ENCODE measurements around the gene NET1.
"Not testable (repeated sequence)": the region's sequence is repeated elsewhere in the genome, so short reads cannot be mapped to it uniquely, and the experiment has no call there.

Gene NET1

DNA sequence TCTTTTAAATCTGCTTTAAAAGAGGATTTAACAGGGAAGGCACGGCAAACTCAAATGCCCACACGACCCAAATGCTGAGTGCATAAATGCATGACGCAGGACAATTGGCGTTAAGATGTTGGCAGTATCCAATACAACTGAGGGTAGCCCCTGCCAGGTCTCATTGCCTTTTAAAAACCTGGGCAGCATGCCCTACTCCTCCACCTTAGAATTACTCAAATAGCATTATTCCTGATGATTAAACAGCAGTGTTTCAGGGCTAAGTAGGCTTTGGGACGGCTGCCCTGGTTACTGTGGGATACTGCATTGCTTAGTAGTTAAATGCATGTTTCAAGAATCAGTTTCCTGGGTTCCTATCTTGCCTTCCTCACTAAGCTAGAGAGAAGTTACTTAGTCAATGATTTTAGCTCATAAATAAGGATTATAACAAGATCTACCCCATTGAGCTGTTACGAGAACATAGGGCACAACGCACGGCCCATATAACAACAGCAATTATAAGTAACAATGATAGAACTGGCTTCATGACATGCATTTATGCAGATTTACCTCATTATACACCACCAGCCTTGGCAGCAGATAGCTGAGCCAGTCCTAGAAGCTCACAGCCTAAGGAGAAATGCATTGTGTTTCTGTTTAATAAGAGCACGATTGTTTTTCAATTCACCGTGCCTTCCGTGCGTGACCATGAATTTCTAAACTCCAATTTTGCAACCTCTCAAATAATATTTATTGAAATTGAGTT, 15.6 kb upstream of the NET1 start:
- peak in 37 of 56 donors; percentile 3 to 86 (median 33) for DNase-seq

DNA sequence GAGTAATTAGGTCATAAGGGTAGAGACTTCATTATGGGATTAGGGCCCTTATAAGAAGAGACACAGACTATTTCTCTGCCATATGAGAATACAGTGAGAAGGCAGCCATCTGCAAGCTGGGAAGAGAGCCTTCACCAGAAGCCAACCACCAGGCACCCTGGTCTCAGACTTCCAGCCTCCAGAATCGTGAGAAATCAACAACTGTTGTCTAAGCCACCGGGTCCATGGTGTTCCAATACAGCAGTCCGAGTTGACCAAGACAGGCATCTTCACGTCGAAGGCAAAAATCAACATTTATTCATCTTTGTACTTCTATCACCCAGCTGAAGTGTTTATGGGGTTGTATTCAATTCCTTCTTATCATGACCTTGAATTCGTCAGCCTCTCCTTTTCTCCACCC, 13.0 kb upstream of the NET1 start:
- DNase-seq = no peak

DNA sequence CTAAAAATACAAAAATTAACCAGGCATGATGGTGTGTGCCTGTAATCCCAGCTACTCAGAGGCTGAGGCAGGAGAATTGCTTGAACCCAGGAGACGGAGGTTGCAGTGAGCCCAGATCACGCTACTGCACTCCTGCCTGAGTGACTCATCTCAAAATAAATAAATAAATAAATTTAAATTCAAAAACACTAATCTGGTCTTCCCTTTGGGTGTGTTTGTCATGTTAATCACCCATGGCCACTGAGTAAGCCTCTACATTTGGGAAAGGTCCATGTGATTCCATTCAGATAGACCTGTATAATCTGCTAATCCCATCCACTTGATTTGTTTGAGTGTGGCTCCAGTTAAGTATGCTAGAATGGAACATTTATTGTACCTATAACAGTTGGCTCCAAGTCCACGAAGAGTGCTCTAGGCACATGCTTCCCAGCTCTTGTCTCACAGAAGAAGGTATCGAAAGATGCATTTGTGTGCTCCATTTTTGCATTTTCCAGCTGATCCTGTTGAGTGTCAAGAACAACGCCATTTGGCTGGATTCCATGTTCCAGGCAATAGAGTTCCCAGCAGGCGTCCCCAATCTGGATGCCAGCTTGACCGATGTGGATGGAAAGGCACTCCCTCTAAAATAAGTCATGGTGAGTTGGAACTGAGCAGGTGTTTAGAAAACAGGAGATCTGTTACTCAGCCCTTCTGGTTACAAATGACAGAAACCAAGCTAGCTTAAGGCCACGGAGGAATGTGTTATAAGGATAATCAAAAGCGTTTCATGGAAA, 11.7 kb upstream of the NET1 start:
- DNase-seq = no peak

DNA sequence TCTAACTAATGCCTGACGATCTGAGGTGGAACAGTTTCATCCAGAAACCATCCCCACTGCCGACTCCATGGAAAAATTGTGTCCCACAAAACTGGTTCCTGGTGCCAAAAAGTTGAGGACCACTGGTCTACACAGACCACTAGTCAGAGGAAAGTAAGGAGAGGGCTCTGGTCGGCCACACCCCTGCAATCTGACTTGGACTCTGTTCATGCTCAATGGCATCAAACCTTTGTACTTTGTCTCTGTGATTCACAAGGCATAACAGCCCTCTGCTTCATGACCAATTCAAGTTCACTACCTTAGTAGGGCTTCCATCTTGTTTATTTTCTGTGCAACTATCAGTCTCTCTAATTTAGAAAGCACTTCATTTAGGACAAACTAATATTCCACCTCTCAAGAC, 9.6 kb upstream of the NET1 start:
- no peak for DNase-seq

DNA sequence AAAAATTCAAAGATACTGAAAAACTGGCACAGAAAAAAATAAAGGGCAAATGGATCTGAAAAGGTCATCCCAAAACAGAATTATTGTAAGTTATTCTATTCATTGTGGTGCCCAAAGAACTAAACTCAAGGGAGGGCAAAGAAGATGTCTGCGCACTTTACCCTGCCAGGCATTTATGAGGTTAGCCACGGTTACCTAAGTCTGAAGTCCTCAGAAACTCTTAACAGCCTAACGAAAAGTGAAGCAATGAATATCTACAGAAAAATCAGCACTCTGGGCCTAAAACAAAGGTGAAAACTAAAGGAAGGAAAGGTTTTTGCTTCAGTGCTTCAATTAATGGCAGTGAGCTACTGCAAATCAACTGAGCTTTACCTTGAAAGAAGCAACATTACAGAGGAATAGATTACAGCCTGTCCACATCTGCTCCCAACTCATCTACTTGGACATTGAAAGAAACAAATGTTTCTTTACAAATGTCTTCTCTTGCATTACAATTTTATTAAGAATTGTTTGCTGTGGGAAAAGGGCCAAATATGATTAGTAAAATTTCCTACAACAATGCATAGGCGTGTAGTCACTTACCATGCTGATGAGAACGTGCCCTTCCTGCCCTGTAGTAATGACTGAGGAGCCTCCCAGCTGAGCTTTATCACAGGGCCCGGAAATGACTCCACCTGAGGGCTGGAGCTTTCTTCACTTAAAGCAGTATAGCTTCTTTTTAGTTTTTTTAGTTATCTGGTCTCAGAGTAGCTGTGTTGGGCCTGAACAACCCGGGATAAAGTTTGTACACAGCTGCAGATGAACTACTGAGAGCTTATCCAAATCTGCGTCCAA, 7.9 kb upstream of the NET1 start, which contains the start of gene TUBAL3:
TSS of gene TUBAL3 (minus strand) at position 621 of the 834 bp plus-strand sequence. CDS start at position 585, 36 bp downstream.
- DNase-seq = no peak

DNA sequence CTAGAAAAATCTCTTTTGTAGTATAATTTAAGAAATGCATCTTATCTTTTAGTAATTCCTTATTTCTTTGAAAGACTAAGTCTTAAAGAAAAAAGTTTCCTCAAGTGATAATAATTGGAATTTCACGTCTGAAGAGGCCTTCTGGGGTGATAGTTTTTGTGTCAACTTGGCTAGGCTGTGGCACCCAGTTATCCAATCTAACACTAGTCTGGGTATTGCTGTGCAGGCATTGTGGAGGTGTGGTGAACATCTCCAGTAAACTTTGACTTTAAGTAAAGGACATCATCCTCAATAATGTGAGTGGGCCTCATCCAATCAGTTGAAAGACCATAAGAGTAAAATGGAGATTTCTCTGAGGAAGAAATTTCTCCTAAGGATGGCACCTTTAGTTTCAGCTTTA, 5.4 kb upstream of the NET1 start:
- DNase-seq = no peak

DNA sequence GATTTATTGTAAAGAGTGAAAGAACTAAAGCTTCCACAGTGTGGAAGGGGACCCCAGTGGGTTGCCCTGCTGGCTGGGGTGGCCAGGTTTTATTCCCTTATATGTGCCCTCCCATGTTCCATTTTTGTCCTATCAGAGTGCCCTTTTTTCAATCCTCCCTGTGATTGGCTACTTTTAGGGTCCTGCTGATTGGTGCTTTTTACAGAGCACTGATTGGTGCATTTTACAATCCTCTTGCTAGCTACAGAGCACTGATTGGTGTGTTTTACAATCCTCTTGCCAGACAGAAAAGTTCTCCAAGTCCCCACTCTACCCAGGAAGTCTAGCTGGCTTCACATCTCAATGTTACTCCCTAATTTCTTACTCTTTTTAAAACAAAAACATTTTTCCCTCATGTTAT, 1.6 kb upstream of the NET1 start:
- not testable (repeated sequence) for DNase-seq

DNA sequence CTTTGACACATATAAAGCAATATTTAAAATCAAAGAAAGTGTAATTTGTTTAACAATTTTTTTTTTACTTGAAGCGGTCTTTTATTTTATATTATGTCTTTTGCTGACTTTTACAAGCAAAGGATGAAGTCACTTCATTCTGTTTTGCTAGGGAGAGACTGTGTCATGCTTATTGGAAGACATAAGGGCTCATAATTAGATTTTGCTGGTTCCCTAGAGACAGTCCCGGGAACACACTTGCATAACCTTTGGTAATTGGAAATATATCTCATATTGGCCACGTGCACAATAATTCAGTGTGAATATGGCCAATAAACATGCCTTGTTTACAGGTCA, 448 bp upstream of the NET1 start:
- no peak for DNase-seq

DNA sequence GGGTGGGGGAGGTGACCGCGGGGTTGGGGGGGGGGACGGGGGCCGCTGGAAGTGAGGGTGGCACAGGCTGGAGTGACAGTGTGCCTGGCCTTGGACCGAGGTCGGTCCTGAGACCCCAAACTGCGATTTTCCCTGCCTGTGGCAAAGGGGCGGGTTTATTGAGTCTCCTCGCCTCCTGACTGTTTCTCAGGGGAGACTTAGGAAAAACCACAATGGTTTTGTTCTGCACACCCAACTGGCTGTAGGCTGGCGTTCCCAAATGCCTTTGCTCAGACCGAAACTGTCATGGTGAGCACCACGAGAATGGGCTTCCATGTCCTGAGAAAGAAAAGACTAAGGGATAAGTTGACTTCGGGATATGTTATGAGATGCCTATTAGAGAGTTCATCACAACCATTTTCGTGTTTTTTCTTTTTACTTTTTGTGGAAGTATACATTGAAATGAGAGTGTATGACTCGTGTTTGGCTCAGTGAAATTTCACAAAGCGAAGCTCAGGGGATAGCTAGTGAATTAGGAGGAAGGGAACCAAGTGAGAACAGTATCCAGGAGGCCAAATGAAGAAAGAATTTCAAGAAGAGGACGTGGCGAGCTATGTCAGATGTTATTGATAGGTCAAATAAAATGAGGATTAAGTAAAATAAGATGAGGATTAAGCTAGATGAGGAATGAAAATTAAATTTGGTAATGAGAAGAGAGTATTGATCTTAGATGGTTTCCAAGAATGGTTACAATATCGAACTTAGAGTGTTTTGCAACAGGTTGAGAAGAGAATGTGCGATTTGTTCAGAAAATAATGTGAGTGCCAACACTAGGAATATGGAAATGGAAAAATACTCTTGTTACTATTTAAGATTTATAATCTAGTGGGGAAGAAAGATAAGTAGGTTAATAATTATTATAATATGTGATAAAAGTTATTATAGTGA, 918 bp downstream of the NET1 start:
- peak in 9 of 56 donors; percentile 16 to 54 (median 26) for DNase-seq

DNA sequence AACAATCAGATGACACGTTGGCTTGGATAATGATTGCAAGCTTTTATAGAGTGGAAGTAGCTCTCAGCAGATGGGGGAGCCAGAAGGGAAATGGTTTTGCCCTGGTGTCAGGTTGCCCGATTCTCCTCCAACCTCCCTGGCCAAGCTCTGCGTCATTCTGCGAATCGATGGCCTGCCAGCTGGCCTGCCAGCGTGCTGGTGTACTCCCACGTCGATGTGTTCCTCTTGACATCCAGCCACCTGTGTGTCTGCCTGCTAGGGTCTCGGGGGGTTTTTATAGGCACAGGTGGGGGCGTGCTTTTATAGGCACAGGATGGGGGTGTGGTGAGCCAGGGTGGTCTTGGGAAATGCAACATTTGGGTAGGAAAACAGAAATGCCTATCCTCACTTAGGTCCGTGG, 4.6 kb downstream of the NET1 start:
- no peak for DNase-seq

DNA sequence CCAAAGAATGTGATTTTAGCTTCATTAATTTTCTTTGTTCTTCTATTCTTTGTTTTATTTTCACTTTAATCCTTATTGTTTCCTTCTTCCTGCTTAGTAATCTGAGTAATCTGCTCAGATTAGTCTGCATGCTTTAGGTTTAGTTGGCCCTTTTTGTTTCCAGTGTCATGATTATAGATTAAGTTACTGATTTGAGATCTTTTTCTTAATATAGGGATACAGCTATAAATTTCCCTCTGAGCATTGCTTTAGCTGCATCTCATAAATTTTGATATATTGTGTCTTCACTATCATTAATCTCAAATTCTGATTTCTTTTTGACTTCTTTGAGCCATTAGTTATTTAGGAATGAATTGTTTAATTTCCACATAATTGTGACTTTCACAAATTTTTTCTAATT, 6.2 kb downstream of the NET1 start:
- DNase-seq = no peak

DNA sequence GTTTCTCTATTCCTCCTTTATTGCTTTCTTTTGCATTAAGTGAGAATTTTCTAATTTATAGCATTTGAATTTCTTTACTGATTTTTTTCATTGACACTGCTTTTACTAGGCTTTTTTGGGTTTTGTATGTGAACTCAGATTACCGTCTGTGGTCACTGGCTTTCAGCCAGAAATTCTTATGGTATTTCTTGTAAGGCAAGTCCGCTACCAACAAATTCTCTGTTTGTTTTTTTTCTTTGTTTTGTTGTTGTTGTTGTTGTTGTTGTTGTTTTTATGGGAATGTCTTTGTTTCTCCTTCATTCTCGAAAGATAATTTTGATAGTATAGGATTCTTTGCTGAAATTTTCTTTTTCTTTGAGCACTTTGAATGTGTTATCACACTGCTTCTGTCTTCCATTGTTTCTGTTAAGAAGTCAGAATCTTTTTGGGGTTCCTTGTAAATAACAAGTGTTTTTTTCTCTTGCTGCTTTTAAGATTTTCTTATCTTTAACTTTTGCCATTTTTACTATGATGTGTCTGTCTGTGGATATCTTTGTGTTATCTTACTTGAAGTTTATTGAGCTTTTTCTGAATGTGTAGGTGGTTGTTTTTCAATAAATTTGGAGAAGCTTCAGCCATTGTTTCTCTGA, 7.2 kb downstream of the NET1 start:
- DNase-seq = no peak

DNA sequence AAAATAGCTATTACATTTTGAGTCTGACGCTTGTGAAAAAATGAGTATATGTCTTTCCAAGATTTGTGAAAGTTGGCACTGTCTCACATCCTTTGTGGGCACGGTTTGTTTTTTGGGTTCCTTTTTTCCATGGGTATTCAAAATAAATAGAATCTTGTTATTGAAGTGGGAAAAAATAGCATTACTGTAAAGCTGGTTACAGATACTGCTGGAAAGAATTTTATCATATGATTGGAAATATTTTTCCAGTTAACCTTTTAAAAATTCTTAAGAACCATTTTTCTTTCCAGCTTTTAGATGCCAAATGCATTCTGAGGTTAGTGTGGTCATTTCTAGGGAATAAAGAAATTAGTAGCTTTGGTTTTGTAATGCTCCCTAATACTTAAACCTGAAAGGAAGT, 11.4 kb downstream of the NET1 start:
- no peak for DNase-seq

DNA sequence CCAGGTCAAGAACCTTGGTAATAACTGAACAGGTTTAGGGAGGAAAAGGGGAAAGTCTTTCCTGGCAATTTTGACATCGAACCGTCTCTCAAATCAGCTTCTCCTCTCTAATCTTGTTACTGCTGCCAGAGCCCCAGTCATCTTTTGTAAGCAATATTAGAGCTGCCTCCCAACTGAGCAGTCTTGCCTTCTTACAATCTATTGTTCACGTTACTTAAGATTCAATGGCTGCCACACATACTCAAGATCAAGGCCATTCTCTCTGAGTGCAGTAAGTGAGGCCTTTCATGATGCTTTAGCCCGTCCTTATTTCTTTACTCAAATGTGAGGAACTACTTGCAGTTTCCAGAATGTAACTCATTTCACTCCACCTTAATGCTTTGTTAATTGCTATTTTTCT, 12.4 kb downstream of the NET1 start:
- DNase-seq = no peak

DNA sequence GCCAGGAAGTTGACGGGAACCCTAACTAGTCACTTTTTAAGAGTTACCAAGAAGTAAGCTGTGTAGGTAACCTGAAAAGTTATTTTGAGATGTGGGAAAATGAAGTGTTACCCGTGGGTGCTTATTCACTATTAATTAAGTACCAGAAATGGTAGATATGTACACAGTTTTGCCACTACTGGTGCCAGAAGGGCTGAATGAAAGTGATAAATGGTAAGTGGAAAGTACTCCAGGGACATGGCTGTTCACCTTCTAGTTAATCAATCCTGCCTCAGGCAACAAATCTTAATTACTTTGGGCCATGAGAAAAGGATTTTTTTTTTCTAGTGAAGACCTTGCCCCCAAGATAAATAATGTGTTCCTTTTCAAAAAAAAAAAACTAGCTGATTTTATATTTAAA, 15.8 kb downstream of the NET1 start:
- DNase-seq = no peak

DNA sequence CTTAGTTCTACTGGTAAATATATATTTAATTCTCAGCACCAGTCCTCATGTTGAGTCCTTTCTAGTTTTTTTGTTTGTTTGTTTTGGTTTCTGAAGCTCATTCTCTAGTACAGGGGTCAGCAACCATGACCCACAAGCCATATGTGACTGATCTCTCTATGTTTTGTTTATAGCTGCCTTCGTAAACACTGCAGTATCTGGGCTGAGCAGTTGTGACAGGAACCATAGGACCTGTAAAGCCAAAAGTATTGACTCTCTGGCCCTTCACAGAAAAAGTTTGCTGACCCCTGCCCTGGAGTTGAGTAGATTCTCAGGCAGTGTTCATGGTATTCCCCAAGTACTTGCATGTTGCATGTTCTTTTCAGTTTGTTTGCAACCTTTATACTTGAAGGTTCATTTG, 20.8 kb downstream of the NET1 start:
- no peak for DNase-seq

DNA sequence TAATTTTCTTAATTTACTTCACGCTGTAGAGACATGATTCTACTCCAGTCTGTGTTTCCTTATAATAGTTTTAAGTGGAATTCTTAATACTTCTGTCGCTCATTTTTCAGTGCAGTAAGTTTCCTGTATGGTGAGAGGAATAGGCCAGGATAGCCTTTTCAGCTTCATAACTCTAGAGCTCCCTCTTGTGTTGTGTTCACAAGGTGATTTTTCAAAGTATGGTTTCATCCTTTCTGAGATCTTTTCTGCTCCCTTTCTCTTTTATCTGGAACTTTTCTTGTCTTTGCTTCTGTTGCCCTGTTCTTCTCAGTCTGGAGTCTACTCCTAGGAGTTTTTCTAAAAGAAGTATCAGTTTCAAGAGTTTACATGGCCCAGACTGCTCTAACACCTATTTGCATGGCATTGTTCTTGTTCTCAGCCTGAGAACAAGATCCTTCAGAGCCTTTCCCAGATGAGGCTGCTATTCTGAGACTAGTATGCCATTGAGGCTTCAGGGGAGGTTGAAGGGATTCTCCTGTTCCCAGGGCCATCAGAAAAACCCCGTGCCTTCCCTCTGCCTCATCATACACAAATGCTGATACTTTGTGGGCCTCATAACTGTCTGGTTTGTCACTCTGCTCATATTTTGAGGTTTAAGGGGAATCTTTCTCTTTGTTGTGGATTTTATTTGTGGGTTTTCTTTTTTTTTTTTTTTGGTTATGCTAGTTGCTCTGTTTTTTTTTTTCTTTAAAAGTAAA, 21.8 kb downstream of the NET1 start:
- no peak for DNase-seq

DNA sequence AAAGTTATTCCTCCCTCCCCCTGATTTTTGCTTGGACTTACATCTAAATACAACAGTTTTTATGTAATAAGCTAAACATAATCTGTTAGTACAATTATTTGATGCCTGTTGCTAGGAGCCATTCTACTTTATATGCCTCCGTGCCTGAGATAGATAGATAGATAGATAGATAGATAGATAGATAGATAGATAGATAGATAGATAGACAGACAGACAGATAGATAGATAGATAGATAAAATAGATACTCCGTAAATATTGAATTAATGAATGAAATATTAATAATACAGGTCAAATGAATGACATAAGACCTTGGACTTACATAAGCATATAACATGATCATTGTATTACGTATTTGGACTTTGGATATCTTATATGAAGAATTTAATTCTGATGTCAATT, 23.0 kb downstream of the NET1 start:
- no peak for DNase-seq

DNA sequence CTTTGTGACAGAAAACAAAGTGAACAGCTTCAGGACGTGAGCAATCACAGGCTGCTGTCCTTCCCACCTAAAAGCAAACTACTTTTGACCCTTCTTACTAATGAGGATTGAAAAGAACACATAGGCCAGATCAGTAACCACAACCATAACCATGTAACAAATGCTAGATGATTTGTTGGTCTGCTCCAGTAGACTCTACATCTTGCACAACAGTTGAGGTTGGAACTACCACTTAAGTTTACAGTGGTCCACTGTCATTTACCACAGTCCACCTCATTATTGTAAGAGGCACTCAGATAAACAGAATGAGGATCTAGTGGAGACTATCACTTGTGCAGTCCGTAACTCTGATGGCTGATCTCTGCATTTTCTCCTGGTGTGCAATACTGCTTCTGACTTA, 27.8 kb downstream of the NET1 start:
- DNase-seq = no peak

DNA sequence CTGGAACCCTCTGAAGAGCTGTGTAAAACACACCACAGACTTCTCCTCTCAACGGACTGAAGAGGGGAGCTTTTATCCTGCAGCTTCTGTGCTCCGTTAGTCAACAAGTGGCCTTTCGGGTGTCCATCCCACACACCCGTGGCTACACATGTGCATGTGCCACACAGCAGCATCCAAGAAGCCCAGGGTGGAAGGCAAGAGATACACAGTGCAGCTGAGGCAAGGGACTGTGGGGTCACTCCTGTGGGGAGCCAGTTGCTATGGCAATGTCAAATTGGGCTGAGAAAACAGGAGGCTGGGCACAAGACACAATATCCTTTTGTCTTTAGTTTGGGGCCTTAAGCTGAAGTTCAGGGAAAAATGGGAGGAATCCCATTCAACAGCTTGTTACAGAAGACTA, 28.7 kb downstream of the NET1 start:
- no peak for DNase-seq

All from nucleus accumbens (tissue), 56 donors.